HCT116 (cell line): ENCODE results near the gene KIAA1549. TPM values are rescaled to one million over a fixed set of nuclear protein-coding genes. Genes with fewer than 3 reads are reported as not detected.

Experiments used
- ATAC-seq: fragments of 200-7000 bp; cut with Tn5 transposase; 2 replicates; pipeline ENCODE4 v1.9.1; 2020; ENCODE audit warnings: mild to moderate bottlenecking, moderate library complexity
- BruUV-seq: library from RNA; stranded (reverse); fragments of 400-500 nt; replicated peaks from 2 replicates; lab custom pipeline; 2021; lab: Mats Ljungman, UMichigan
- CTCF ChIA-PET: fragments of 300-600 bp; sonication (Branson Sonifier 250); formaldehyde crosslinking; loops from one replicate; lab custom pipeline; 2021; ENCODE audit warnings: antibody characterized with exemption; lab: Charles Lee
- POLR2A ChIA-PET: fragments of 300-600, 350-600 bp; sonication (Branson Sonifier 250); formaldehyde crosslinking; loops from one replicate; lab custom pipeline; 2021; ENCODE audit warnings: antibody characterized with exemption; lab: Charles Lee
- RAD21 ChIA-PET, 2 experiments: fragments of 300-600 bp; sonication (Branson Sonifier 250); formaldehyde crosslinking; loops; one replicate each; lab custom pipeline; 2023; ENCODE audit warnings: low total read pairs in 2 of 2; ENCODE audit not compliant: uncharacterized antibody in 2 of 2, unreplicated experiment in 2 of 2, low non-redundant PET in 1 of 2; lab: Charles Lee
- DNase-seq: peaks from one replicate; pipeline ENCODE4 v3.0.0-alpha.2; 2010; ENCODE audit warnings: low read depth, low spot score
- H2AFZ ChIP-seq: fragments of 200-600 bp; shearing (Covaris generic), sonication (generic); 2 replicates; pipeline ENCODE4 v1.6.1; 2017; ENCODE audit warnings: low read depth, mixed run types, mixed read lengths, antibody characterized with exemption, low read length; ENCODE audit not compliant: poor library complexity, severe bottlenecking
- H3K27ac ChIP-seq: 2 replicates; pipeline ENCODE4 v1.5.1; 2012; ENCODE audit warnings: low read depth, low read length
- H3K27me3 ChIP-seq: fragments of 200-600 bp; sonication (generic); 2 replicates; pipeline ENCODE4 v1.6.1; 2016; ENCODE audit warnings: mixed run types, low read length, mixed read lengths; ENCODE audit not compliant: insufficient read depth
- H3K36me3 ChIP-seq, 2 experiments: fragments of 200-500 bp in 1 of 2; fragments of 200-600 bp in 1 of 2; sonication (Bioruptor generic) in 1 of 2; sonication (generic) in 1 of 2; 2 replicates each; pipeline versions ENCODE4 v1.5.1 to v1.6.1; 2014 to 2016; ENCODE audit warnings: low read length in 2 of 2, inconsistent platforms in 1 of 2, mixed read lengths in 1 of 2, mixed run types in 1 of 2; ENCODE audit not compliant: insufficient read depth in 2 of 2, control insufficient read depth in 1 of 2
- H3K4me1 ChIP-seq, 2 experiments: fragments of 200-600 bp in 1 of 2; sonication (generic) in 1 of 2; 2 replicates each; pipeline versions ENCODE4 v1.5.1 to v1.6.1; 2012 to 2017; ENCODE audit warnings: low read length in 2 of 2, inconsistent platforms in 1 of 2, mild to moderate bottlenecking in 1 of 2, mixed read lengths in 1 of 2, mixed run types in 1 of 2, moderate library complexity in 1 of 2; ENCODE audit not compliant: insufficient read depth in 2 of 2, control insufficient read depth in 1 of 2
- H3K4me2 ChIP-seq: fragments of 200-600 bp; sonication (generic); 2 replicates; pipeline ENCODE4 v1.6.1; 2017; ENCODE audit warnings: mixed run types, low read length, mixed read lengths
- H3K4me3 ChIP-seq, 2 experiments: fragments of 200-600 bp in 1 of 2; sonication (generic) in 1 of 2; replicated peaks in 1 of 2; 2 replicates each; pipeline ENCODE4 v1.5.1; 2011 to 2016; ENCODE audit warnings: low read length in 2 of 2, control low read depth in 1 of 2, low read depth in 1 of 2, mild to moderate bottlenecking in 1 of 2, mixed read lengths in 1 of 2, mixed run types in 1 of 2
- H3K79me2 ChIP-seq: fragments of 200-600 bp; sonication (generic); 2 replicates; pipeline ENCODE4 v1.6.1; 2017; ENCODE audit warnings: mild to moderate bottlenecking, mixed run types, low read length, moderate library complexity, mixed read lengths; ENCODE audit not compliant: insufficient read depth
- H3K9ac ChIP-seq: fragments of 200-600 bp; sonication (generic); 2 replicates; pipeline ENCODE4 v1.6.1; 2016; ENCODE audit warnings: low read length, mixed read lengths
- H3K9me2 ChIP-seq: fragments of 200-600 bp; sonication (generic), shearing (Covaris generic); 2 replicates; pipeline ENCODE4 v1.6.1; 2017; ENCODE audit warnings: mixed run types, mild to moderate bottlenecking, moderate library complexity; ENCODE audit not compliant: insufficient read depth
- H3K9me3 ChIP-seq, 2 experiments: fragments of 200-500 bp in 1 of 2; fragments of 200-600 bp in 1 of 2; sonication (Bioruptor generic) in 1 of 2; sonication (generic) in 1 of 2; 2 replicates each; pipeline ENCODE4 v1.6.1; 2014 to 2017; ENCODE audit warnings: low read length in 2 of 2, mixed read lengths in 2 of 2, inconsistent platforms in 1 of 2, low read depth in 1 of 2, mild to moderate bottlenecking in 1 of 2, mixed run types in 1 of 2, moderate library complexity in 1 of 2; ENCODE audit not compliant: control insufficient read depth in 1 of 2, insufficient read depth in 1 of 2
- H4K20me1 ChIP-seq: fragments of 200-600 bp; sonication (generic), shearing (Covaris generic); 2 replicates; pipeline ENCODE4 v1.6.1; 2017; ENCODE audit warnings: mixed run types, mild to moderate bottlenecking, moderate library complexity; ENCODE audit not compliant: insufficient read depth
- EGR1 ChIP-seq: IDR thresholded peaks from 2 replicates; pipeline ENCODE4 v1.6.1; 2012; ENCODE audit warnings: low read depth
- ELF1 ChIP-seq: IDR thresholded peaks from 2 replicates; pipeline ENCODE4 v1.6.1; 2012; ENCODE audit warnings: low read depth, borderline replicate concordance
- JUND ChIP-seq: IDR thresholded peaks from 2 replicates; pipeline ENCODE4 v1.6.1; 2012
- RAD21 ChIP-seq: IDR thresholded peaks from 2 replicates; pipeline ENCODE4 v1.6.1; 2012; ENCODE audit warnings: low read depth, mild to moderate bottlenecking
- SRF ChIP-seq: IDR thresholded peaks from 2 replicates; pipeline ENCODE4 v1.6.1; 2012; ENCODE audit warnings: low read depth
- ZFX ChIP-seq: fragments of 450-650 bp; IDR thresholded peaks from 2 replicates; pipeline ENCODE4 v1.6.1; 2017
- ZNF274 ChIP-seq: fragments of 200-500 bp; sonication (Bioruptor generic); IDR thresholded peaks from 2 replicates; pipeline ENCODE4 v1.6.1; 2014; ENCODE audit warnings: mild to moderate bottlenecking, low read depth, low read length, inconsistent platforms
- intact Hi-C: fragments of 100-400 bp; cut with micrococcal nuclease; formaldehyde crosslinking; loops from 2 replicates; pipeline ENCODE4 v1.10.0; 2022
- total RNA-seq: library from RNA; stranded (reverse); gene quantifications from one replicate; pipeline ENCODE4 v1.2.1, GENCODE V29; 2021; ENCODE audit not compliant: unreplicated experiment
- TF ChIP-seq, protein P1 (sequence below): IDR thresholded peaks from 2 replicates; pipeline ENCODE4 v1.6.1; 2011; ENCODE audit warnings: mild to moderate bottlenecking, low read length, moderate library complexity; ENCODE audit not compliant: insufficient replicate concordance; ENCODE audit errors: extremely low read depth
- TF ChIP-seq, protein P2 (sequence below): IDR thresholded peaks from 2 replicates; pipeline ENCODE4 v1.6.1; 2012; ENCODE audit warnings: low read depth
- TF ChIP-seq, protein P3 (sequence below), 3 experiments: fragments of 200-600 bp in 1 of 3; sonication (generic) in 1 of 3; IDR thresholded peaks in 2 of 3; conservative IDR thresholded peaks in 1 of 3; 2 replicates each; pipeline ENCODE4 v1.5.1; 2012 to 2017; ENCODE audit warnings: low read depth in 2 of 3, low read length in 2 of 3, antibody characterized with exemption in 1 of 3, borderline replicate concordance in 1 of 3, control low read depth in 1 of 3, mild to moderate bottlenecking in 1 of 3, mixed read lengths in 1 of 3, mixed run types in 1 of 3, moderate library complexity in 1 of 3; ENCODE audit not compliant: insufficient read depth in 1 of 3
- TF ChIP-seq, protein P4 (sequence below): IDR thresholded peaks from 2 replicates; pipeline ENCODE4 v1.6.1; 2012

Gene KIAA1549
- total RNA-seq, 1 experiment from 2014 or later: 3.9 TPM

DNA sequence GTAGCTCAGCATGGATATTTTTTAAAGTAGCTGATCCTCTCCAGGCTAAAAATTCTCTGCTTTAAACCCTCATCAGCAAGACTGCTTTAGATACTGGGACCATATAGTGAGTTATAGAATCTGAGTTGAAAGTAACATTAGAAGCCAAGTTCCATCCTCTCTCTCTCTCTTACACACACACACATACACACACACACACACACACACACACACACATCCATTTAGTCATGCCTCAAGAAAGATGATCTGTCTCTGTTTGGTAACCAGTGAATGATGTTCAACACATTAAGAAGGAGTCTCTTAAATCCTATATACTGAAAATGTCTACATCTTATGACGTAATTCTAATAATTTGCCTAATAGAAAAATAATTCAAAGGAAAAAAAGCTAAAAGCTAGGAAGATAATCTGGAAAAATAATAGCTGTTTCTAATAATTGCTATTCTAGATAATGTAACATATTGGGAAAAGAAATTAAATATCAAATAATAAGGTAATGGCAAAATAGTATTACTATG, 166.3 kb downstream of the KIAA1549 start:
- ATAC-seq (no peak), DNase-seq (no peak)
- Histone ChIP-seq H3K4me1 (no peaks in the 10 kb centered on the region), H2AFZ (no peak overlapping the region), H3K79me2 (no peaks in the 10 kb centered on the region), H3K27me3 (no peaks in the 10 kb centered on the region), H3K36me3 (no peaks in the 10 kb centered on the region), H3K27ac (no peak overlapping the region), H3K9me3 (no peaks in the 10 kb centered on the region), H4K20me1 (no peaks in the 10 kb centered on the region), H3K9ac (no peak overlapping the region), H3K4me2 (no peak overlapping the region), H3K9me2 (no peaks in the 10 kb centered on the region), H3K4me3 (no peak overlapping the region)
- TF ChIP-seq EGR1 (no peak), JUND (no peak), ELF1 (no peak), ZFX (no peak), ZNF274 (no peak), RAD21 (no peak), SRF (no peak)
- TF ChIP-seq, protein P1, sequence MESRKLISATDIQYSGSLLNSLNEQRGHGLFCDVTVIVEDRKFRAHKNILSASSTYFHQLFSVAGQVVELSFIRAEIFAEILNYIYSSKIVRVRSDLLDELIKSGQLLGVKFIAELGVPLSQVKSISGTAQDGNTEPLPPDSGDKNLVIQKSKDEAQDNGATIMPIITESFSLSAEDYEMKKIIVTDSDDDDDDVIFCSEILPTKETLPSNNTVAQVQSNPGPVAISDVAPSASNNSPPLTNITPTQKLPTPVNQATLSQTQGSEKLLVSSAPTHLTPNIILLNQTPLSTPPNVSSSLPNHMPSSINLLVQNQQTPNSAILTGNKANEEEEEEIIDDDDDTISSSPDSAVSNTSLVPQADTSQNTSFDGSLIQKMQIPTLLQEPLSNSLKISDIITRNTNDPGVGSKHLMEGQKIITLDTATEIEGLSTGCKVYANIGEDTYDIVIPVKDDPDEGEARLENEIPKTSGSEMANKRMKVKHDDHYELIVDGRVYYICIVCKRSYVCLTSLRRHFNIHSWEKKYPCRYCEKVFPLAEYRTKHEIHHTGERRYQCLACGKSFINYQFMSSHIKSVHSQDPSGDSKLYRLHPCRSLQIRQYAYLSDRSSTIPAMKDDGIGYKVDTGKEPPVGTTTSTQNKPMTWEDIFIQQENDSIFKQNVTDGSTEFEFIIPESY: no peak
- TF ChIP-seq, protein P2, sequence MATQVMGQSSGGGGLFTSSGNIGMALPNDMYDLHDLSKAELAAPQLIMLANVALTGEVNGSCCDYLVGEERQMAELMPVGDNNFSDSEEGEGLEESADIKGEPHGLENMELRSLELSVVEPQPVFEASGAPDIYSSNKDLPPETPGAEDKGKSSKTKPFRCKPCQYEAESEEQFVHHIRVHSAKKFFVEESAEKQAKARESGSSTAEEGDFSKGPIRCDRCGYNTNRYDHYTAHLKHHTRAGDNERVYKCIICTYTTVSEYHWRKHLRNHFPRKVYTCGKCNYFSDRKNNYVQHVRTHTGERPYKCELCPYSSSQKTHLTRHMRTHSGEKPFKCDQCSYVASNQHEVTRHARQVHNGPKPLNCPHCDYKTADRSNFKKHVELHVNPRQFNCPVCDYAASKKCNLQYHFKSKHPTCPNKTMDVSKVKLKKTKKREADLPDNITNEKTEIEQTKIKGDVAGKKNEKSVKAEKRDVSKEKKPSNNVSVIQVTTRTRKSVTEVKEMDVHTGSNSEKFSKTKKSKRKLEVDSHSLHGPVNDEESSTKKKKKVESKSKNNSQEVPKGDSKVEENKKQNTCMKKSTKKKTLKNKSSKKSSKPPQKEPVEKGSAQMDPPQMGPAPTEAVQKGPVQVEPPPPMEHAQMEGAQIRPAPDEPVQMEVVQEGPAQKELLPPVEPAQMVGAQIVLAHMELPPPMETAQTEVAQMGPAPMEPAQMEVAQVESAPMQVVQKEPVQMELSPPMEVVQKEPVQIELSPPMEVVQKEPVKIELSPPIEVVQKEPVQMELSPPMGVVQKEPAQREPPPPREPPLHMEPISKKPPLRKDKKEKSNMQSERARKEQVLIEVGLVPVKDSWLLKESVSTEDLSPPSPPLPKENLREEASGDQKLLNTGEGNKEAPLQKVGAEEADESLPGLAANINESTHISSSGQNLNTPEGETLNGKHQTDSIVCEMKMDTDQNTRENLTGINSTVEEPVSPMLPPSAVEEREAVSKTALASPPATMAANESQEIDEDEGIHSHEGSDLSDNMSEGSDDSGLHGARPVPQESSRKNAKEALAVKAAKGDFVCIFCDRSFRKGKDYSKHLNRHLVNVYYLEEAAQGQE: no peak
- TF ChIP-seq, protein P3, sequence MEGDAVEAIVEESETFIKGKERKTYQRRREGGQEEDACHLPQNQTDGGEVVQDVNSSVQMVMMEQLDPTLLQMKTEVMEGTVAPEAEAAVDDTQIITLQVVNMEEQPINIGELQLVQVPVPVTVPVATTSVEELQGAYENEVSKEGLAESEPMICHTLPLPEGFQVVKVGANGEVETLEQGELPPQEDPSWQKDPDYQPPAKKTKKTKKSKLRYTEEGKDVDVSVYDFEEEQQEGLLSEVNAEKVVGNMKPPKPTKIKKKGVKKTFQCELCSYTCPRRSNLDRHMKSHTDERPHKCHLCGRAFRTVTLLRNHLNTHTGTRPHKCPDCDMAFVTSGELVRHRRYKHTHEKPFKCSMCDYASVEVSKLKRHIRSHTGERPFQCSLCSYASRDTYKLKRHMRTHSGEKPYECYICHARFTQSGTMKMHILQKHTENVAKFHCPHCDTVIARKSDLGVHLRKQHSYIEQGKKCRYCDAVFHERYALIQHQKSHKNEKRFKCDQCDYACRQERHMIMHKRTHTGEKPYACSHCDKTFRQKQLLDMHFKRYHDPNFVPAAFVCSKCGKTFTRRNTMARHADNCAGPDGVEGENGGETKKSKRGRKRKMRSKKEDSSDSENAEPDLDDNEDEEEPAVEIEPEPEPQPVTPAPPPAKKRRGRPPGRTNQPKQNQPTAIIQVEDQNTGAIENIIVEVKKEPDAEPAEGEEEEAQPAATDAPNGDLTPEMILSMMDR (IDR thresholded peaks at IDR 0.05 in 2 of 3, conservative IDR thresholded peaks at IDR 0.05 in 1 of 3; ENCODE audit: borderline replicate concordance in 1 of 3, insufficient read depth in 1 of 3, low read depth in 2 of 3, low read length in 2 of 3): no peak
- TF ChIP-seq, protein P4, sequence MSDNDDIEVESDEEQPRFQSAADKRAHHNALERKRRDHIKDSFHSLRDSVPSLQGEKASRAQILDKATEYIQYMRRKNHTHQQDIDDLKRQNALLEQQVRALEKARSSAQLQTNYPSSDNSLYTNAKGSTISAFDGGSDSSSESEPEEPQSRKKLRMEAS: no peak
- POLR2A ChIA-PET: no interaction called here
- intact Hi-C loops: no loop called here
- no TSS peak for BruUV-seq
- RAD21 ChIA-PET: no interaction called here
- CTCF ChIA-PET: no interaction called here
